ENCODE measurements around the gene IGFL4. TPM values are rescaled to one million over a fixed set of nuclear protein-coding genes. Genes with fewer than 3 reads are reported as not detected.
A peak's percentile ranks its signal among the peaks of the same experiment; 100 is the strongest.

Gene IGFL4
- total RNA-seq, 2 donors from 2014 or later, result not detected

GRCh38 chr19:46068345-46069258 is 27.8 kb upstream of the IGFL4 start:
- intact Hi-C loops (cut with DNase I), result no loop called here
- Histone ChIP-seq H3K27me3 (no peaks in the 10 kb centered on the region), H3K4me3 (no peak overlapping the region), H3K9ac (ENCODE audit: low read depth in 2 of 2, low read length in 2 of 2) (no peak overlapping the region), H3K4me1 (no peaks in the 10 kb centered on the region), H3K9me3 (no peaks in the 10 kb centered on the region), H3K27ac (no peak overlapping the region), H3K36me3 (no peaks in the 10 kb centered on the region)
- DNase-seq, result peak; percentile 46
- TF ChIP-seq CTCF (IDR thresholded peaks at IDR 0.05), result no peak

GRCh38 chr19:46067691-46068090 is 26.9 kb upstream of the IGFL4 start:
- Histone ChIP-seq H3K27me3 (no peaks in the 10 kb centered on the region), H3K27ac (no peak overlapping the region), H3K4me1 (no peaks in the 10 kb centered on the region)

GRCh38 chr19:46066471-46066870 is 25.7 kb upstream of the IGFL4 start:
- intact Hi-C loops (cut with DNase I), result no loop called here
- H3K4me1 ChIP-seq, result no peaks in the 10 kb centered on the region
- H3K9me3 ChIP-seq, result no peaks in the 10 kb centered on the region
- no peak for DNase-seq
- no peak overlapping the region for H3K4me3 ChIP-seq
- TF ChIP-seq CTCF (IDR thresholded peaks at IDR 0.05), result no peak
- no peaks in the 10 kb centered on the region for H3K36me3 ChIP-seq
- H3K9ac ChIP-seq (ENCODE audit: low read depth in 2 of 2, low read length in 2 of 2), result no peak overlapping the region
- no peaks in the 10 kb centered on the region for H3K27me3 ChIP-seq
- no peak overlapping the region for H3K27ac ChIP-seq

More at GRCh38 chr19:46067691-46068090, 26.9 kb upstream of the IGFL4 start:
- no peaks in the 10 kb centered on the region for H3K9me3 ChIP-seq
- no peak overlapping the region for H3K4me3 ChIP-seq
- no peaks in the 10 kb centered on the region for H3K36me3 ChIP-seq
- no peak for TF ChIP-seq CTCF (IDR thresholded peaks at IDR 0.05)
- intact Hi-C loops (cut with DNase I), result no loop called here
- DNase-seq, result no peak
- no peak overlapping the region for H3K9ac ChIP-seq (ENCODE audit: low read depth in 2 of 2, low read length in 2 of 2)

- Histone ChIP-seq H3K27ac (no peak overlapping the region), H3K36me3 (no peaks in the 10 kb centered on the region), H3K27me3 (no peaks in the 10 kb centered on the region), H3K9ac (ENCODE audit: low read depth in 2 of 2, low read length in 2 of 2) (no peak overlapping the region), H3K4me1 (no peaks in the 10 kb centered on the region), H3K9me3 (no peaks in the 10 kb centered on the region), H3K4me3 (no peak overlapping the region)
- intact Hi-C loops (cut with DNase I), result no loop called here
- no peak for TF ChIP-seq CTCF (IDR thresholded peaks at IDR 0.05)
- DNase-seq, result no peak
Measured at GRCh38 chr19:46065486-46066071, 24.8 kb upstream of the IGFL4 start.

- H3K4me3 ChIP-seq, result no peak overlapping the region
- no peak for DNase-seq
- no peak overlapping the region for H3K9ac ChIP-seq (ENCODE audit: low read depth in 2 of 2, low read length in 2 of 2)
- H3K9me3 ChIP-seq, result no peaks in the 10 kb centered on the region
- H3K4me1 ChIP-seq, result no peaks in the 10 kb centered on the region
- no peaks in the 10 kb centered on the region for H3K36me3 ChIP-seq
- no peaks in the 10 kb centered on the region for H3K27me3 ChIP-seq
- TF ChIP-seq CTCF (IDR thresholded peaks at IDR 0.05), result no peak
- no peak overlapping the region for H3K27ac ChIP-seq
- intact Hi-C loops (cut with DNase I), result no loop called here
Measured at GRCh38 chr19:46063201-46063600, 22.4 kb upstream of the IGFL4 start.

Measured in colonic mucosa (tissue), 4 donors.